BE2C (cell line): ENCODE results near the gene SEC14L6.
"Not testable (repeated sequence)": the region's sequence is repeated elsewhere in the genome, so short reads cannot be mapped to it uniquely, and the experiment has no call there.

Experiments used
- DNase-seq: peaks from one replicate; pipeline ENCODE4 v3.0.0-alpha.2; 2020
- H3K27me3 ChIP-seq: fragments of 250-450 bp; sonication (Bioruptor Pico); 2 replicates; pipeline ENCODE4 v1.5.1; 2020; ENCODE audit warnings: mild to moderate bottlenecking
- H3K36me3 ChIP-seq: fragments of 250-450 bp; sonication (Bioruptor Pico); 2 replicates; pipeline ENCODE4 v1.5.1; 2020; ENCODE audit warnings: mild to moderate bottlenecking
- H3K4me1 ChIP-seq: fragments of 250-450 bp; sonication (Bioruptor Pico); 2 replicates; pipeline ENCODE4 v1.5.1; 2020
- H3K4me3 ChIP-seq: 2 replicates; pipeline ENCODE4 v1.5.1; 2011; ENCODE audit warnings: low read depth, low read length
- H3K9me3 ChIP-seq: fragments of 250-450 bp; sonication (Bioruptor Pico); 2 replicates; pipeline ENCODE4 v1.5.1; 2020
- CTCF ChIP-seq: IDR thresholded peaks from 2 replicates; pipeline ENCODE4 v1.5.1; 2012; ENCODE audit warnings: mild to moderate bottlenecking, low read depth, low read length

Gene SEC14L6

GRCh38 chr22:30557243-30557642 lies 10.7 kb upstream of the SEC14L6 start:
- 0 out of 2 replicates have a peak, but pooled peaks have one; percentile 5 for TF ChIP-seq CTCF
- DNase-seq = no peak
- H3K4me1 ChIP-seq = no peaks in the 10 kb centered on the region
- H3K27me3 ChIP-seq = no peaks in the 10 kb centered on the region
- no peaks in the 10 kb centered on the region for H3K9me3 ChIP-seq
- no peak overlapping the region for H3K4me3 ChIP-seq
- no peaks in the 10 kb centered on the region for H3K36me3 ChIP-seq

GRCh38 chr22:30556388-30556787 lies 9.8 kb upstream of the SEC14L6 start:
- H3K4me3 ChIP-seq = no peak overlapping the region
- H3K36me3 ChIP-seq = no peaks in the 10 kb centered on the region
- no peaks in the 10 kb centered on the region for H3K27me3 ChIP-seq
- 0 out of 2 replicates have a peak, but pooled peaks have one; percentile 15 for TF ChIP-seq CTCF
- no peaks in the 10 kb centered on the region for H3K4me1 ChIP-seq
- DNase-seq = no peak
- H3K9me3 ChIP-seq = no peaks in the 10 kb centered on the region

GRCh38 chr22:30555282-30556210 lies 9.0 kb upstream of the SEC14L6 start:
- H3K4me1 ChIP-seq = no peaks in the 10 kb centered on the region
- DNase-seq = no peak
- peak; percentile 9; the same call in 1 of the 2 replicates for TF ChIP-seq CTCF
- no peaks in the 10 kb centered on the region for H3K9me3 ChIP-seq
- no peaks in the 10 kb centered on the region for H3K27me3 ChIP-seq
- no peak overlapping the region for H3K4me3 ChIP-seq
- H3K36me3 ChIP-seq = no peaks in the 10 kb centered on the region

- H3K4me1 ChIP-seq = no peaks in the 10 kb centered on the region
- no peaks in the 10 kb centered on the region for H3K27me3 ChIP-seq
- DNase-seq = no peak
- H3K9me3 ChIP-seq = no peaks in the 10 kb centered on the region
- no peak for TF ChIP-seq CTCF
- no peaks in the 10 kb centered on the region for H3K36me3 ChIP-seq
- H3K4me3 ChIP-seq = no peak overlapping the region
These were observed 7.4 kb upstream of the SEC14L6 start for GRCh38 chr22:30553971-30554370.

GRCh38 chr22:30552719-30553118 lies 6.2 kb upstream of the SEC14L6 start:
- TF ChIP-seq CTCF = no peak
- Histone ChIP-seq H3K4me1 (no peaks in the 10 kb centered on the region), H3K27me3 (no peaks in the 10 kb centered on the region), H3K36me3 (no peaks in the 10 kb centered on the region), H3K4me3 (no peak overlapping the region), H3K9me3 (no peaks in the 10 kb centered on the region)
- DNase-seq = no peak

GRCh38 chr22:30551813-30552212 lies 5.3 kb upstream of the SEC14L6 start:
- H3K36me3 ChIP-seq, H3K27me3 ChIP-seq, H3K4me3 ChIP-seq, DNase-seq, H3K4me1 ChIP-seq, H3K9me3 ChIP-seq: not testable (repeated sequence)
